Fibroblast of villous mesenchyme (primary cell): Measurements from ENCODE around the gene PPP1R27. TPM values are rescaled to one million over a fixed set of nuclear protein-coding genes. Genes with fewer than 3 reads are reported as not detected.

Experiments
- DNase-seq: peaks from one replicate; pipeline ENCODE4 v3.0.0-alpha.2; 2010; ENCODE audit warnings: low read depth
- H3K4me3 ChIP-seq: 2 replicates; pipeline ENCODE4 v1.5.1; 2011; ENCODE audit warnings: low read depth, mild to moderate bottlenecking, low read length
- CTCF ChIP-seq: IDR thresholded peaks from 2 replicates; pipeline ENCODE4 v1.5.1; 2012; ENCODE audit warnings: low read depth, mild to moderate bottlenecking, low read length; ENCODE audit not compliant: insufficient read depth
- total RNA-seq: library from RNA; depleted of rRNA; stranded (reverse); fragments of >200 nt; gene quantifications from 2 replicates; pipeline ENCODE4 v1.2.3, GENCODE V29; 2012

PPP1R27 gene
- total RNA-seq, 1 donor = not detected

GRCh38 chr17:81813371-81813684 lies 21.5 kb downstream of the PPP1R27 start:
- TF ChIP-seq CTCF = no peak
- no peak overlapping the region for H3K4me3 ChIP-seq
- no peak for DNase-seq

- H3K4me3 ChIP-seq = no peak overlapping the region
- no peak for TF ChIP-seq CTCF
- no peak for DNase-seq
Observed at GRCh38 chr17:81812571-81813370, 22.1 kb downstream of the PPP1R27 start.

GRCh38 chr17:81811705-81812570 lies 22.9 kb downstream of the PPP1R27 start:
- no peak for TF ChIP-seq CTCF
- no peak for DNase-seq
- no peak overlapping the region for H3K4me3 ChIP-seq

- no peak for TF ChIP-seq CTCF
- DNase-seq = no peak
- no peak overlapping the region for H3K4me3 ChIP-seq
Observed at GRCh38 chr17:81810892-81811704, 23.8 kb downstream of the PPP1R27 start.

- H3K4me3 ChIP-seq = no peak overlapping the region
- TF ChIP-seq CTCF = no peak
- no peak for DNase-seq
Observed at GRCh38 chr17:81810476-81810875, 24.4 kb downstream of the PPP1R27 start.

- no peak for DNase-seq
- no peak for TF ChIP-seq CTCF
- no peak overlapping the region for H3K4me3 ChIP-seq
Observed at GRCh38 chr17:81809556-81809998, 25.3 kb downstream of the PPP1R27 start.
